GM03348 (cell line): ENCODE data around the gene MAPK8.

Experiments used
- DNase-seq: peaks from one replicate; pipeline ENCODE4 v3.0.0; 2012; ENCODE audit warnings: low spot score

MAPK8 gene

DNA sequence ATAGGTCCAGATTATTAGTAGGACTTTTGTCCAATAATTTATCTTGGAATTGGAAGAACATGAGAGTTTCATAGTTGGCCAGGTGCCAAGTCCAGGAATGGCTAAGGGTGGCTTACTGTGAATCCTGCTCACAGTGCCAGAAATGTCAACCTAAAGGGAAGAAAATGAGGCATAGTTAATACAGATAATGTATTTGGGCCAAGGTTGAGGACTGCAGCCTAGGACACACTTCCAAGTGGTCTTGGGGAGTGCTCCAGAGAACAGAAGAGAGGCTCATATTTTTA lies 78.2 kb downstream of the MAPK8 start:
- DNase-seq, result no peak

DNA sequence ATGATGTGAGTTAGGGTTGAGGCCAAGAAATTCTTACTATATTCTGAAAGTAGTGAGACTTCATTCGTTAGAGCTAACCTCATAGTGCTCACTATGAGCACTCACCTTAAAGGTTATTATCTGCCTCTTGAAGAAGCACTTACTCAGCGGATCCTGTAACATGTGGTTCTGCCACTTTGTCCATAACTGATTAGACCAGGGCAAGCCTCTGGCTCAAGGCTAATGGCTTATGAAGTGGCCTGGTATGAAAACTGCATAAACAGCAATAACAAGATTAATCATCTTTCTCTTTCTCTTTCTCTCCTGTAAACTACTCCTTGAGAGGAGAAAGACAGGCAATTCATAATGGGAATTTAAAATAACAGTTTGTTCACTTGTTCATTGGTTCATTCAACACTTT lies 82.8 kb downstream of the MAPK8 start:
- no peak for DNase-seq

DNA sequence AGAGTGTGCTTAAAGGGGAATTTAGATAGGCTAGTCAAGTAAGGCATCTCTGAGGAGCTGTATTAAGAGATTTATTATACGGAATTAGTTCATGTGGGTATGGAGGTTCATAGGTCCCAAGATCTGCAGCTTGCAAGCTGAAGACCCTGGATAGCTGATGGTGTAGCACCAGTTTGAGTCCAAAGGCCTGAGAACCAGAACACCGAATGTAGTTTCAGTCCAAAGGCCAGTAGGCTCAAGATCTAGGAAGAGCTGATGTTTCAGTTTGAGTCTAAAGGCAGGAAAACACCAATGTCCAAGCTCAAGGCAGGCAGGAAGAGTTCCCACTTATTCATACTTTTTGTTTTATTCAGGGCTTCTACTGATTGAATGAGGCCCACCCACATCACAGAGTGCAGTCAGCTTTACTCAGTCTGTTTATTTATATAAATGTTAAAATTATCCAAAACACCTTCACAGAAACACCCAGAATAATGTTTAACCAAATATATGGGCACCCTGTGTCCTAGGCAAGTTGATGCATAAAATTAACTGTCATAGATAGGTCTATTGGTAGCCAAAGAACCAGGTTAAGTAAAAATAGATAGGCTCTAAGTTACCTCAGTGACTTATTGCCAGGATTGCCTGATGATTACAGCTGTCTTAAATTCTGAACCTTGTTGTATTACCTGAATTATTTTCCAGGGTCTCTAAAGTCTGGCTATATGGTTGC lies 83.5 kb downstream of the MAPK8 start:
- DNase-seq, result no peak

DNA sequence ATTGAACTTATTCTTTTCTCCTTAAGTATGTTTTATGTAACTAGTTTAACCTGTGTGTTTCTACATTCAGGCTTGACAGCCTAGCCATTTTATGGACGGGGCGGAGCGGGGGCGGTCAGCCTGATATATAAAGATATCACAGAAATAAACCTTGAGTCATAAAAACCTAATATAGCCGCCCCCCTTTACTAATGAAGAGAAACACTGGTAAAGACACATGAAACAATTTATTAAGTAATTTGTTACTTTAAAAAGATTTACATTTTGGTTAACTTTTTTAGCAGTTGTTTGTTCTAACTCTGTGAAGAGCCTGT lies 84.0 kb downstream of the MAPK8 start:
- no peak for DNase-seq

DNA sequence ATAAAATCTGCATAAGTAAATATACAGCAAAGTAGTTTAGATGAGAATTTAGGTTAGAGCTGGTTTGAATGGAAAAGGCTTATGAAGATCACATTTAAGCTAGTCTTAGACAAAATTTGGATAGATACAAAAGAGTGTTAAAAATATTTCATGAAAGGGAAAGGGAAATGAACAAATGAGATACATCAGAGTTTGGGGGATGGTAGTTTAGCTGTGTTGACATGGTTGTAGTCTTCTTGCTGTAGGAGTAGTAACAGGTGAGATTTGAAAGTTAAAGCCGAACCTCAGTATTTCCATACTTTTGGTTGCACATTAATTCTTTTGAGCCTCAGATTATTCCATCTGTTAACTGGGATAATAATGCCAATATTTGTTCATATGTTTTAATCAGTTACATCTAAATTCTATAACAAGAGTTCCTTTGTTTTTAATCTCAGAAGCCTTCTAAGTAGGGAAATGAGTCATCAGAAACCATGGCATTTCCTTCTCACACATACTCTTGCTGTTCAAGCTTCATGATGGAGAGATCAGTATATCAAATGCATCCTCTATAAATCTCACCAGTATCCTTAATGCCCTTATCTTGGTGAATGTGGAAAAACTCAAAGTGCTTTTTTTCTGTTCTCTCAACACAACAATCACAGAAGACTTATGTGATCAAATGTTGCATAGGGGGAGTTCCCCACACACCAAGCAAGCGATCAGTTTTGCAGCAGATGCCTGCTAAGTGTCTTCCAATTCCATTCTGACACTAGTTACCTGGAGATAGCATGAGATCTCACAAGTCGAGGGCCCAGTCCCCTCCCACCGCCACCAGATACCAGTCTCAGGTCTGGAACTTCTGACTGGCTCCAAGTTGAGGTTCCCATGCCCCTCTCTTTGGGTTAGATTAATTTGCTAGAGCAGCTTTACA lies 84.7 kb downstream of the MAPK8 start:
- peak; percentile 27 for DNase-seq

DNA sequence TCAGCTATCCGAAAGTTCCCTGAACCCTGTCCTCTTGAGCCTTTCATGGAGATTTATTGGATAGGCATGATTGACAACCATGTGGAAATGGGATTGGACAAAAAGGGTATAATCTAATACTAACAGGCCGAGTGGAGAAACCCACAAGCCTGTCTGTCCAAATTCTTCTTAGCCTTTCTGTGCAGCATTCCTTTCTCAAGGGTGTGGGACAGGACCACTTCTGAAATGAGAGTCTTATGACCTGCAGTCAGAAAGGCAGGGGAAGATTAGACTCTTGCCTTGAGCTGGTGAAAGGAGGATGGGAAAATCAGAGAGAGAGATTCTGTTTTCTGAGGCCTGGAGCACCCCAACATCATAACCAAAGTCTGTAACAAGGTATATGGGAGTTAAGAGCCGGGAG lies 85.5 kb downstream of the MAPK8 start:
- no peak for DNase-seq

DNA sequence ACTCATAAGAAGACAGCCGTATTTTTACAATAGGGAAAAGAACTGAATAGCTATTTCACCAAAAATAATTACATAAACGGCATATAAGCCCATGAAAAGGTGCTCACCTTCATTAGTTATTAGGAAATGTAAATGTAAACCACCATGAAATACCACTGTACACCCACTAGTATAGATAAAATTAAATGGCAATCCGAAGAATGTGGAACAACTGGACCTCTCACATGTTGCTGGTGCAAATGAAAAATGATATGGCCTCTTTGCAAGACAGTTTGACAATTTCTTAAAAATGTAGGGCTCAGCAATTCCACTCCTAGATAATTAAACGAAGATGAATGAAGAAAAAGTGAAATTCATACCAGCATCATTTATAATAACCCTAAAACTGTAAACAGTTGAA lies 91.8 kb downstream of the MAPK8 start:
- DNase-seq, result no peak

DNA sequence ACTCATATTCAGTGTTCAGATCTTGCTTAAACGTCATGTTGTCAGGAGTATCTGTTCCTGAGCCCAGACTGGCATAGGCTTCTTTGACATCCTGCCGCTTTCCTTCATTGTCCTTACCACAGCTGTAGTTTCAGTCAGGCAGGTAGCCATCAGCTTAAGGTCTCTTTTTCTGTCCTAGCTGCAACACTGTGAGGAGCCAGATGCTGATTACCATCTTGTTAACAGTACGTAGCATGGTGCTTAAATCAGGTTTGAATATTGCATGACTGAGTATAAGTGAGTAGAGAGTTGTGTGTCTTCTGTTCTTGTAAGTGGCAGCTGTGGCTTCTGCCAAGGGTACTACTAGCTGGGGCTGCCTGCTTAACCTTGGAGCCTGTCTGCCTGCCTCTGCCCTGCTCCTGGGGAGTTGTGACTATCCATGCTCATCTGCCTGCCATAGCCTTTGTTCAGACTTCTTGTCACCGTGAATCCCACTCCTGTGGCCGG lies 92.6 kb downstream of the MAPK8 start:
- DNase-seq, result no peak

DNA sequence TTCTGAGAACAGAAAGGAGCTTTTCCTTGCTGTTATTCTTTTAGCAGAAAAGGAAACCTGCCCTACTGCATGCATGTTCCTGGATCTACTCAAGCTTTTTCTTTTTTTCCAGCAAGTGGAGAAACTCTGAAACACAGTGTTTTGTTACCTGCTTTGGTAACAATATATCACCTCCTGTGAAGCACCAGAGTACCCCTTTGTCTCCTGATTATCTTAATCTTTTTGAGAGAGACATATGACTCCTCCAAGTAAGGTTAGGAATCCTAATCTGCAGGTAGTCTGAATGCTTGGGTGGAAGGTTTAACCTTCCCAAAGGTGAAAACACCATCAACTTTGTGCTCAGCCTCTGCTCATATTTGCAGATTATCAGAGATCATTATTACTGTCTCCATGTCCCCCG lies 93.1 kb downstream of the MAPK8 start:
- no peak for DNase-seq

DNA sequence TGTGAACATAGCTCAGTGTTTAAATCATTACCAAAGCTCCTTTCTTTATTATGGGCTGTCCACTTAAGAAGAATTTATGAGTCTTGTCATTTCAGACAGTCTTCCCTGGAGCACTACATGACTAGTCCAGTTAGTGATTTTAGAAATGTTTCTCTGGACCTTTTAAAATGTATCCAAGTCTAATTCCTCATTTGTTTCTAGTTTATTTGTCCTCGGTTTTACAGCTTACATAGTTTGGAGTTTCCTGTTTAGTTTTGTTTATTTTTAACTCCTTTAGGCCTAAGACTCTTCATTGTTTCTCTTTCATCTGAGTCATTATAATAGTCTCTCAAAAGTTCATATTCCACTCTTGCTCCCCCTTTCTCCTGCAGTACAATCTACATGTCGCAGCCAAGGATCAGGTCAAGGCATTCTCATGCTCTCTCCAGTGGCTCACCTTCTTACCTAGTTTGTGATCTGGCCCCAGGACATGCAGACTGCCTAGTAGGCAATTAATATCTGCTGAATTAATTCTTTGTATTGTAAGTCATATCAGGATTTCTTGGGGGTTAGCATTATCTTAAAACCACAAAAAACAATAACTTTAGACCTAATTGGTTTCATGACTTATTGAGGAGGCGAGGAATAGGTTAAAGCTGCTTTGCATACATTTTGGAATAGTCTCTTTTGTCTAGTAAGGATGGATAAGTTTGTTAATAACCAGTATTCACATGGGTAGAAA lies 93.8 kb downstream of the MAPK8 start:
- no peak for DNase-seq

DNA sequence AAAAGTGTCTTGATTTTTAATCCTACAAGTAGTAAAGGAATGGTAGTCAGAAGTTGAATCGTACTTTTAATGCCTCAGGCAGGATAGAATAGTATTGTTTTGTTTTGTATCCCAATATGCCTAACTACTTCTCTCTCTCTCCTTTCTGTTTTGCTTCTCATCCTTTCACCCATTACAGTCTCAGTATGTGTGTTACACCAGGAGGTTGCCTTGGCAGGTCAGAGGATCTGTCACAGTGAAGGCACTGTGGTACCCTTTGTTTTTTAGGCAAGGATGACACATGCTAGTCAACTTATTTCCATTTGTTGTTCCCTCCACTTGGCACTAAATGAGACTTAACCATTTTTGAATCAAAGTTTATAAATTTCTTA lies 94.4 kb downstream of the MAPK8 start:
- DNase-seq, result no peak

DNA sequence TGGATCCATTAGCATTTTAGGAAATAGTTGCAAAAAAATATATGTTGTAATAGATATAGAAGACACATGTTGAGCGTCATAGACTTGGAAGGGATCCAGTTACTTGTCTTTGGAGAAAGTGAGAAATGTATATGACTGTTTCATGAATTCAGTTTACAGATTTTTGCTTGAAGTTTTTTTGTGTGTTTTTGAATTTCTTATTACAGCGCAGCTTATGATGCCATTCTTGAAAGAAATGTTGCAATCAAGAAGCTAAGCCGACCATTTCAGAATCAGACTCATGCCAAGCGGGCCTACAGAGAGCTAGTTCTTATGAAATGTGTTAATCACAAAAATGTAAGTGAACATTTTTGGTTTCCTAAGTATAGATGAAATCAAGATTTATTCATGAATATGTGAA lies 98.2 kb downstream of the MAPK8 start:
- no peak for DNase-seq

DNA sequence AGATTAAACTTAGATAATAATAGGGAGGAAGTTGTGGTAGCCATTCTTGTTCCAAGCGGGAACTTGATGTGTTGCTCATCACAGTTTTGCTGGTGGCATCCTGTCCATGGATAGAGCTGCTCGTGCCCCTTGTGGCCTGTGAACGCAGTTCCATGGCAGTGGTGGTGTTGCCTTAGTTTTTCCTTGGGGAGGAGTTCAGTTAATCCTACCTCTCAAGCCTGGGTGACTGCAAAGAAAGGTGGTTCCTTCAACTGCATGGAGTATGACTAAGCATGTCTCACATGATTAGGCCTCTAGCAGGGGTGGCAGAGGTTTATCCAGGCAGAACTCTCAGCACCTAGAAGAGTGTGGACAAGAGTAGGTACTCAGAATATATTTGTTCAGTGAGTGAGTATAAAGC lies 99.7 kb downstream of the MAPK8 start:
- DNase-seq, result no peak

DNA sequence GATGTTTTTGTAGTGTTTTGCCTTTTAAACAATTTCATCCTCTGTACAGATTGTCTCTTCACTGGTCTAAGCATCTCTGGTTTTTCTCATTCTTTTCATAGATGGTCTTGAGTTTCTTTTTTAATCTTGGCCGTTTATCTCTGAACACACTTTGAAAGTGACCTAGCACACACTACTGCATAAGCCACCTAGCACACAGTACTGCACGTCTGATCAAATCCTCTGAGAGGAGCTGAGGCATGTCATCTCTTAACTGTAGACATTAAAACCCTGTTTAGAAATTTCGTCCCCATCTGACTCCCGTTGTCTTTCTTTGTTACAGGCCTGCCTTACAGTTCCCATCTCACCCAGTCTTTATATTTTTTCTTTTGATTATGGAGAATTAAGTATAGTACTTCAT lies 100.2 kb downstream of the MAPK8 start:
- no peak for DNase-seq

DNA sequence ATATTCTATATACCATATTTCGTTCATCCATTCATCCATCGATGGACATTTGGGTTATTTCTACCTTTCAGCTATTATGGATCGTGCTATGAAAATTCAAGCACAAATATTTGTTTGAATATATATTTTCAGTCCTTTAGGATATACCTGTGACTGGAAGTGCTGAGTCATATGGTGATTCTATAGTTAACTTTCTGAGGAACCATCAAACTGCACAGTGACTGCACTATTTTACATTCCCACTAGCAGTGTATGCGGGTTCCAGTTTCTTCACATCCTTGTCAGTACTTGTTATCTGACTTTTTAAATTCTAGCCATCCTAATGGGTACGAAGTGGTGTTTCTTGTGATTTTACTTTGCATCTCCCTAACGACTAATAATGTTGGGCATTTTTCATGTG lies 104.0 kb downstream of the MAPK8 start:
- no peak for DNase-seq

DNA sequence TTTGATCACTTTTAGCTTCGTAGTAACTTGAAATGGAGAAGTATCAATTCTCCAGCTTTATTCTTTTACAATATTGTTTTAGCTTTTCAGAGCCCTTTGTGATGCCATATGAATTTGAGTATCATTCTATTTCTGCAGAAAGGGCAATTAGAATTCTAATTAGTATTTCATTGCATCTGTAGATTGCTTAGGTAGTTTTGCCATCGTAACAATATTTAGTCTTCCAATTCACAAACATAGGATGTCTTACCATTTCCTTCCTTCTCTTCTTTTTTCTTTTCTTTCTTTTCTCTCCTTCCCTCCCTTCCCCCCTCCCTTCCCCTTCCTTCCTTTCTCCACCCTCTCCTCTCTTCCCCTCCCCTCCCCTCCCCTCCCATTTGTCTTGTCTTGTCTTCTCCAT lies 105.0 kb downstream of the MAPK8 start:
- no peak for DNase-seq

DNA sequence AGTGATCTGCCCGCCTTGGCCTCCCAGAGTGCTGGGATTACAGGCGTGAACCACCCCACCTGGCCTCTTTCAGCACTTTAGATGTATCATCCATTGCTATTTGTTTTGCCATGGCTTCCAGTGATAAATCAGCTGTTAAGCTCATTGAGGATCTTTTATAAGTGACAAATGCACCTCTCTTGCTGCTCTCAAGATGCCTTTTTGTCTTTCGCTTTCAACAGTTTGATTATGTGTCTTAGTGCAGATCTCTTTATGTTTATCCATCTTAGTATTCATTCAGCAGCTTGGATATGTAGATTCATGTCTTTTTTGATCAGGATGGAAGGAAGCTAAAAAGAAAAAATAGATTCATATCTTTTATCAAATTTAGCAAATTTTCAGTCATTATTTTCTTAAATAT lies 105.6 kb downstream of the MAPK8 start:
- DNase-seq, result no peak

DNA sequence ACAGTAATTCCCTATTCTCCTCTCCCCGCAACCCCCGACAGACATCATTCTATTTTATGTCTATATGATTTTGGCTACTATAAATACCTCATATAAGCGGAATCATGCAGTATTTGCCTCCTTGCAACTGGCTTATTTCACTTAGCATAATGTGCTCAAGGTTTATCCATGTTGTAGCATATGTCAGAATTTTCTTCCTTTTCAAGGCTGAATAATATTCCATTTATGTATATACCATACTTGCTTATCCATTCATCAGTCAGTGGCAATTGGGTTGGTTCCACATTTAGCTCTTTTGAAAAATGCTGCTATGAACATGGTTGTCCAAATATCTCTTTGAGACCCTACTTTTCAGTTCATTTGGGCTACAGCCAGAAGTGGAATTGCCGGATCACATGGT lies 106.5 kb downstream of the MAPK8 start:
- no peak for DNase-seq

DNA sequence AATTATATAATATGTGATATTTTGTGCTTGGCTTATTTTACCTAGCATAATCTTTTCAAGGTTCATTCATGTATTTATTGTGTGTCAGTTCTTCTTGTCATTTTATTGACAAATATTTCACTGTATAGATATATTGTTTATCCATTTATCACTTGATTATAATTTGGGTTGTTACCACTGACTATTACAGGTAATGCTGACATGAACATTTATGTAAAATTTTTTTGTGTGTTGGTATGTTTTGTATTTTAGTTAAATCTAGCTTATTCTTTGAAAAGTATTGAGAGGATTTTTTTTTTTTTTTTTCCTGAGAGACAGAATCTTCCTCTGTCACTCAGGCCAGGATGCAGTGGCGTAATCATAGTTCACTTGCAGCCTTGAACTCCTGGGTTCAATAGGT lies 107.7 kb downstream of the MAPK8 start:
- no peak for DNase-seq

DNA sequence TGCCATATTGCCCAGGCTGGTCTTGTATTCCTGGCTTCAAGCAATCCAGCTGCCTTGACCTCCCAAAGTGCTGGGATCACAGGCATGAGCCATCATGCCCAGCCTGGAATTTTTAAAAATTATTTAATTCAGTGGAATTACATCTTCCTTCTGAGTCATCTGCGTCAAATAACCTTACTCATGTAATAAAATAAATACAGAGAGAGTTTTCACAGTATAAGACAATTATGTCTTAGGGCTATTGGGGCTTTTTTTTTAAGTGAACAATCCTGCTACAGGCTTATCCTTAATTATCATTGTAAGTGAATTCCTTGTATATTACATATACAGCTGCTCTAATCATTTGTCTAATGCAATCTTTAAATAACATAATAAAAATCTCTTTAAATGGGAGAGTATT lies 108.3 kb downstream of the MAPK8 start:
- peak; percentile 8 for DNase-seq

DNA sequence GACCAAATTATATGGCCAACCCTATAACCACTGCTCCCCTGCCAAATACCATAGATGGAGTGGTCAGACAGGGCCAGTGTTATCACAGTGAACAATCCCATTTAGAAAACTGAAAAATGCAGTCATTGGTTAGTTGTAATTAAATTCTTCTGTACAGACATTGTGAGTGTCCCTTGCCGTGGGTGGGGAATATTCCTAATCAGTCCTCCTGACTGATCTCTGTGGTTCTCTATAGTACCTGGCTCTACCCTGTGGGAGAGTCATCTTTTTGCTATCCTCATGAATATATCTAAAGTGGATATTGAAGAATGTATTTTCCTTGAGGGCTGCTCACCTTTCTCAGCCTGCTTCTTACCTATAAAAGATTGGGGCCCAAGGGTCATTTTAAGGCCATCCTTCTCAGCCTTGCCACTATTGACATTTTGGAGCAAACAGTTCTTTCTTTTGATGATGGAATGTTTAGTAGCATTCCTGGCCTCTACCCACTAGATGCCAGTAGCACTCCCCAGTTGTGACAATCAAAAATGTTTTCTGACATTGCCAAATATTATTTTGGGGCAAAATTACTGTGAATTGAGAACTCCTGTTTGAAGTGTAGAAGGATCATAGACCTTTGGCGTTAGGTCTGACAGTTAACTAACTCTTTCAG lies 110.2 kb downstream of the MAPK8 start:
- peak; percentile 5 for DNase-seq

DNA sequence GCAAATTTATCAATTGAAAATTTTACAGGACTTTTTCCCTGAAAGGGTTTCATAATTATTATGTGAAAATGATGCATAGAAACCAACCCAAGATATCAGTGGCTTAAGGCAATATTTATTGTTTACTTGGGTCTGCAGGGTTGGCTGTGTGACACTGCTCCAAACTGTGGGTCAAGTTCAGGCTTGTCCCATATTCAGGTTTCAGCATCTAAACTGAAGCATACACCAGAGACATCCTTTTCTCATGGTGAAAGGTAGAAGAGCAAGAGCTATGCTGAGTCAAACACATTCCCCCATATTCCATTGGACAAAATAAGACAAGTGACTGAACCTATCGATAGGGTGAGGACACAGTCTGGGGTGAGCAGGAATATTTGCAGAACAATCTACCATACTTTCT lies 110.9 kb downstream of the MAPK8 start:
- no peak for DNase-seq
